HK-2 (cell line): ENCODE results near the gene KRTAP5-9.
A peak's percentile ranks its signal among the peaks of the same experiment; 100 is the strongest.
"Not testable (repeated sequence)": the region's sequence is repeated elsewhere in the genome, so short reads cannot be mapped to it uniquely, and the experiment has no call there.

ENCODE experiments used
- DNase-seq: peaks from one replicate; pipeline ENCODE4 v3.0.0-alpha.2; 2018; ENCODE audit not compliant: unreplicated experiment

KRTAP5-9 gene

DNA sequence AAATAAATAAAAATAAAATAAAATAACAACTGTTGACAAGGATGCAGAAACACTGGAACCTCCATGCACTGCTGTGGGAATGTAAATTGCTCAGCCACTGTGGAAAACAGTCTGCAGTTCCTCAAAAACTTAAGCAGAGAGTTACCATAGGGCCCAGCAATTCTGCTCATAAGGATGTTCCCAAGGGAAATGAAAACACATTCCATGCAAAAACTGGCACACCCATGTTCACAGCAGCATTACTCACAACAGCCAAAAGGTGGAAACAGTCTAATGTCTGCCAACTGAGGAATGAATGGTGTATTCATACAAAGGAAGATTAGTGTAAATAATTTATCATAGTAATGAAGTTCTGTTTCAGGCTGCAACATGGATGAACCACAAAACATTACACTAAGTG, 13.9 kb downstream of the KRTAP5-9 start:
- DNase-seq: no peak

DNA sequence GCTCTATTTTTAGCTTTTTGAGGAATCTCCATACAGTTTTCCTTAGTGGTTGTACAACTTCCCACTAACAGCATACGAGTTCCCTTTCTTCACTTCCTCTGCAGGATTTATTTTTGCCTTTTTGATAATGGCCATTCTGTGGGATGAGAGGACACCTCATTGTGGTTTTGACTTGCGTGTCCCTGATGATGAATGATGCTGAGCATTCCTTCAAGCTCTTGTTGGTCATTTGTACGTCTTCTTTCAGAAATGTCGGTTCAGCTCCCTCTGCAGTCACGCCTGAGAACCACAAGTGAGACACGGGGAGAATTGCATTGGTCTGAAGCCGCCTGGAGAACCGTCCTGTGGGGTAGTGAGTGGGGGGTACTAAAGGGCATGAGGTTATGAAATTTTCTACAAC, 15.2 kb downstream of the KRTAP5-9 start:
- DNase-seq: peak; percentile 24

DNA sequence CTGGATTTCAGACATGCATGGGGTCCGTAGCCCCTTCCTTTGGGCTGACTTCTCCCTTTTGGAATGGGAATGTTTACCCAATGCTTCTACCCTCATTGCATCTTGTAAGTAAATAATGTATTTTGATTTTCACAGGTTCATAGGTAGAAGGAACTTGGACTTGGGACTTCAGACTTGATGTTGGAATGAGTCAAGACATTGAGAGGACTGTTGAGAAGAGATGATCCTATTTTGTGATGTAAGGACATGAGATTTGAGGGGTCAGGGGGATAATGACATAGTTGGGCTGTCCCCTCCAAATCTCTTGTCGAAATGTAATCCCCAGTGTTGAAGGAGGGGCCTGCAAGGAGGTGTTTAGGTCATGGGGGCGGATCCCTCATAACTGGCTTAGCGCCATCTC, 16.2 kb downstream of the KRTAP5-9 start:
- DNase-seq: no peak

DNA sequence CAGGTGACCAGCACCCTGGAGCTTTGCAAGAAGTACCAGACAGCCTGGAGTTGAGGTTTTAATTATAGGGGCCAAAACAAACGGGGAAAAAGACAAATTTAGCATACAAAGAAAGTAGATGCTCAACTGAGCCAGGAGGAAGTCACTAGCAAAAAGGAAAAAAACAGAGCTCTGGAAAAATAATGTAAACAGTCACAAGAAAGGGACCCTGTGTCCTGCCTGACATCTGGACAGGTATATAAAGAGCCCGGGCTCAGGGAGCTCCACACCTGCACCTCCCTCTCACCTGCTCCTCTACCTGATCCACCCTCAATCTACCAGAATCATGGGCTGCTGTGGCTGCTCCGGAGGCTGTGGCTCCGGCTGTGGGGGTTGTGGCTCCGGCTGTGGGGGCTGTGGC, 17.0 kb downstream of the KRTAP5-9 start, which contains the start of gene KRTAP5-10:
Gene KRTAP5-10 (plus strand): TSS at position 301 of the 400 bp plus-strand sequence. CDS start 25 bp downstream, at position 326.
- DNase-seq: no peak

DNA sequence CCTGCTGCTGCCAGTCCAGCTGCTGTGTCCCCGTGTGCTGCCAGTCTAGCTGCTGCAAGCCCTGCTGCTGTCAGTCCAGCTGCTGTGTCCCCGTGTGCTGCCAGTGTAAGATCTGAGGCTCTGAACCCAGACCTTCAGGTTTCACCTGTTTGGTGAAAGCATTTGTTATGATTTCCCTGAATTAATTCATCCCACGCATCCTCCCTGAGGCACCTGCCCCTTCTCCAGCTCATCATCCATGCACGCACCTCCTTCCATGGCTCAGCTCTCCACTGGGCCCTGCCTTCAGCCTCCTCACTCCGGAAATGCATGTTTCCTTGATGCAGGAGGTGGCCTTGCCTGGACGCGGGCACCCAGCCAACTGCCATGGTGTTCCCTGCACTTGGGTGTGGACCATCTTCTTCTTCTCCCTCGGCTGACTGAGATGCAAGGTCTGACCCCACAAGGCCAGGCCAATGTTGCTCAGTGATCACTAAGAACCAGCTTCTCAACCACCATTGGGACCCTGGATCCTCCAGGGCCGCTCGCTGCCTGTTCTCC, 17.9 kb downstream of the KRTAP5-9 start:
- DNase-seq: no peak

DNA sequence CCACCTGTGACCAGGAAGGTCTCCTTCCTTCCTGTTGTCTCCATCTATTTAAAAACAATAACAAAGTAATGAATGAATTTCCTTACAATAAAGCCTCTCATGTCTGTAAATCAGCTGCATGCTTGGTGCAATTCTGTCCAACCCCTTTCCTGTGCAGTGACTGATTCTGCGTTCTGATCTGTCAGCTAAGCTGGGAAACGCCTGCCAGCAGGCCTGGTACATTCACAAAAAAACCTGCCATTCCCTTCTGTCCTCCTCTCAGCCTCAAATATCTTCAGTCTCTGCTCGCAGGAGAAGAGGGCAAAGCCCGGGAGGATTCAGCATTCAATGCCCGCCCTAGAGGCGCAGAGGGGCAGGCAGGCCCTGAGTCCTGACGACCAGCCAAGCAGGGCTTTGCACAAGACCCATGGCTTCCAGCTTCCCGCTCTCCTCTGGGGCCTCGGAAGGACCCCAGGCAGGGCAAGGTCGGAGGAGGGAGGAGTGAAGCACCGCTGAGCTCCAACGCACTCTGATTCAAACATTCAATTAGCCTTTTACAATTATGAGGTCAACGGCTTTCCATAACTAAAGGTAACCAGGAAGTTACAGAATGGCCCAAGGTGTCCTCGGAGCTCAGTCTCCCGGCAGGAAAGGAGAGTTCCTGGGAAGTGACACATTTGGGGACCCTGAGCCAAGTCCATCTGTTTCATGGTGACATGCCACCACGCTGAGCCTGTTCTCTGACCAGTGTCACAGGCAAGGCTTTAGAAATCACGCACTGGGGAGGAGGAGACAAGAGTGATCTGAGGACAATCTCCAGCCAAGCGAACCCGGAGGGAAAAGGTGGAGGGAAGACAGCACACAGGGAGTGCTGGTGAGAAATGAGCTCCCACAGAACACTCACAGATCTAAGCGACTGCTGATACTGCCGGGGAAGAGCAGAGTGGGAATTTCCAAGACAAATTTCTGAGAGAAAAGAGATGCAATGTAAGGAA, 18.7 kb downstream of the KRTAP5-9 start:
- DNase-seq: not testable (repeated sequence)

DNA sequence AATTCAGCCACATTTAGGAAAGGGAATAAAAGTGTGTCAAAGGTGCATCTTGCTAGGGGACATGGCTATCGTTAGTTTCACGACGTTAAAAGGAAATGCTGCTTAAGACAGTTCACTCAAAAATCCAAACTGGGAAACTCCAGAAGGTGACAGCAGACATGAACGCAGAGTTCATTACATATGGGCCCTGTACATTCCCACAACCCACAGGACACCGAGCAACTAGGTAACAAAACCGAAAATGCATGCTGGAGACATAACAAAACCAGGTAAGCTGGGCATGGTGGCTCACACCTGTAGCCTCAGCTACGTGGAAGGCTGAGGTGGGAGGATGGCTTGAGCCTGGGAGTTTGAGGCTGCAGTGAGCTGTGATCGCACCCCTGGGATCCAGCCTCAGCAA, 19.4 kb downstream of the KRTAP5-9 start:
- not testable (repeated sequence) for DNase-seq

DNA sequence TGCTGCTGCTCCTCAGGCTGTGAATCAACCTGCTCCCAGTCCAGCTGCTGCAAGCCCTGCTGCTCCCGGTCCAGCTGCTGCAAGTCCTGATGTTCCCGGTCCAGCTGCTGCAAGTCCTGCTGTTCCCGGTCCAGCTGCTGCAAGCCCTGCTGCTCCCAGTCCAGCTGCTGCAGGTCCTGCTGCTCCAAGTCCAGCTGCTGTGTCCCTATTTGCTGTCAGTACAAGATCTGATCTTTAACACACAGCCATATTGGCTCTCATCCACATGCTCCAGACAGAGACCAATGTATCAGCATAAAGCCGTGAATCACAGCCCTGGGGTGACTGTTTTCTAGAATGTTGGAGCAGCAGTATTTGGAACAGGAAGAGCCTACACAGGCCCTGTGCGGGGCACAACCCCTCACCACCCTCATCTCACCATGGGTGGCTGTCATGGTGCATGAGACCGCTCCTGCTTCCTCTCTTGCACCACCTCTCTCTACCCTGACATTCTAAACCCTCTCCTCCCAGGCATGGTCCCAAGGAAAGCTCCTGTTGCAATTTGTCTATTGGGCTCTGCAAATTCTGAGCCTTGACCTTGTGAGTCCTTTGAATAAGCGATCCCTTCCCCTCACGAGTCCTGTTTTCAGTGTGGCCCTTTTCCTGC, 20.6 kb downstream of the KRTAP5-9 start:
- no peak for DNase-seq

DNA sequence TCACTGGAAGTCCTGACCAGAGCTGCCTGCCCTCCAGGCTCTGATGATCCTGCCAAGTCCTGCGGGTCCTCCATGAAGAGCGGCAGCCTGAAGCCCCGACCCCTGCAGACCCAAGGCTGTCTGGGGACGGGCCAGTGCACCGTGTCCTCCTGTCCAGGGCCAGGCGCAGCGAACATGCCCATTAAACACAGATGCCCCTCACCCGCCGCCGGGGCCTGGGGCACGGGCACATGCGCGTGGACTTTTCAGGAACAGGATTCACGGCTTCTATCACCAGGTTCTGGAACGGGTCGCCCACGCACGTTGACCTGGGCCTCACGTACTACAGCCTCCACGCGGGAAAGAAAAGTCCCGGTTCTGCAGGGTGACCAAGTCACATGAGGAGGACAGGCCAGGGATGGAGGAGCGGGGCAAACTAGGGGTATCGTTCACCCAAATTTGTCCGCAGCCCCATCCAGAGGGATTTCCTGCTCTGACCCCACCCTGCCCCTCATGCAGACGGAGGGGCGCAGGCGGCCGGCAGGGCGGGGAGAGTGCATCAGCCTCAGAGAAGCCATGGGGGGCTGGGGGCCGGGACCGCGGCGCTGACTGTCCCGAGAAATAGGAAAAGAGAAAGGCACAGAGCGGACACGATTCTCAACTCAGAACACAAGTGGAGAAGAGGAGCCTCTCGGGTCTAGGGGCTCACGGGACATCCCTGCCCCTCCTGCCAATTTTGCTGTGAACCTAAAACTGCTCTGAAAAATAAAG, 23.1 kb downstream of the KRTAP5-9 start:
- DNase-seq: not testable (repeated sequence)

DNA sequence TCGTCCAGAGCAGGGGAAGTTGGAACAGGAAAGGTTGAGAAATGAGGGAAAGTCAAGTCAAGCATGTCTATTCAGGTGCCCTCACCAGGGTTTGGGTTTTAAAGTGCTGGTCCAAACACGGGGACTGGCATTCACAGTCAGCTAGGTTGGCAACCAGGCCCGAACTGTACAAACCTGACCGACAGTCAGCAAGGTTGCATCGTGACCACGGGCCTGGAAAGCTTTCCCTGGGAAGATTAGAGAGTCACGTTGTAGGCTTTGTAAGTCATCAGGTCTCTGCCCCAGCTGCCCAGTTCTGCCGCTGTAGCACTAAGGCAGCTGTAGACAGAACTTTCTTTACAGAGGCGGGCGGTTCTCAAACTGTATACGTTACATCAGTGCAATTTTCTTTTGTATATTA, 24.6 kb downstream of the KRTAP5-9 start:
- no peak for DNase-seq

DNA sequence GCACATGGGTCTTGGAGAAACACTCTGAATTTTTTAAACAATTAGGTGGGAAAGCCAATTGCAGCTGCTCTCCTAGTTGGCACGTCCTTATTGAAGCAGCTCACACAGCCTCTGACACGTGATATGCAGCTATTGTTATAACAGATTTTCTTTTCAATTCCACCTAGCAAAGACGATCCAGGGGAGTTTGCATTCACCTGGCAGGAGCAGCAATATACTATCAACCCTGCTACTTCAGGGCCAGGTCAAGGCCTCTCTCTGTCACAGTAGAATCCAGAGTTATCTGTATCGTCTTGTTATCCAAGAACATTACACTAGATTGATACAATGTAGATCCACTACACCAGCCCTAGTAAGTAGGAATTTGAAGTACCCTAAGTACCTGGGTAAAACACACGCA, 26.2 kb downstream of the KRTAP5-9 start:
- no peak for DNase-seq

DNA sequence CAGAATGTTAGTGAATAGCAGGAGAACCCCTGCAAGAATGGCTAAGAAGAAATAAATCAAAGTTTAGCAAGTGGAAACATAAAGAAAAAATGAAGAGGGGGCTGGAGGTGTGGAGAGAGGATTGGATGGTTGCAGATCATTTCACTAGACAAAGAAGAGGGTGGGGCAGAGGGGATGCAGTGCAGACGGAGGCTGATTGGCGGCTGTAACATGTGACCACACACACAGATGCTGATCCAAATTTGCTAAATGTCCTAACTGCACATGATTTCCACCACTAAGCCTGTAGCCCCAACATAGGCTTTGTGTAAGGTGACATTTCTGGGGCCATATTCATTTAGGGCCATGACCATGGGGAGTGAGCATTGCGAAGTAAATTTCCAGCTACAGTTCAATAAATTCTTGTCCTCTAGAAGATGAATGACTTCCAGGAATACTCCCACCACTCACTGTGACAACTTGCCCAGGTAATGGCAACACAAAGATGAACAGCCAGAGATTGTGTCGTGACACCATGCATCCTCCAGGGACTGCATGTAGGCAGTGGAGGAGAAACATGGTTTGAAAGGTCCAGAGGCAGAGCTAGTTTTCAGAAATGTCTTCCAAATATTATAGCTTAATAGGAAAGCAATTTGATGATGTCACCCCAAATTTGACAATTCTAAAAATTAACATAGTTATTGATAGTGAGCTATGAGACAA, 27.7 kb downstream of the KRTAP5-9 start:
- DNase-seq: no peak

DNA sequence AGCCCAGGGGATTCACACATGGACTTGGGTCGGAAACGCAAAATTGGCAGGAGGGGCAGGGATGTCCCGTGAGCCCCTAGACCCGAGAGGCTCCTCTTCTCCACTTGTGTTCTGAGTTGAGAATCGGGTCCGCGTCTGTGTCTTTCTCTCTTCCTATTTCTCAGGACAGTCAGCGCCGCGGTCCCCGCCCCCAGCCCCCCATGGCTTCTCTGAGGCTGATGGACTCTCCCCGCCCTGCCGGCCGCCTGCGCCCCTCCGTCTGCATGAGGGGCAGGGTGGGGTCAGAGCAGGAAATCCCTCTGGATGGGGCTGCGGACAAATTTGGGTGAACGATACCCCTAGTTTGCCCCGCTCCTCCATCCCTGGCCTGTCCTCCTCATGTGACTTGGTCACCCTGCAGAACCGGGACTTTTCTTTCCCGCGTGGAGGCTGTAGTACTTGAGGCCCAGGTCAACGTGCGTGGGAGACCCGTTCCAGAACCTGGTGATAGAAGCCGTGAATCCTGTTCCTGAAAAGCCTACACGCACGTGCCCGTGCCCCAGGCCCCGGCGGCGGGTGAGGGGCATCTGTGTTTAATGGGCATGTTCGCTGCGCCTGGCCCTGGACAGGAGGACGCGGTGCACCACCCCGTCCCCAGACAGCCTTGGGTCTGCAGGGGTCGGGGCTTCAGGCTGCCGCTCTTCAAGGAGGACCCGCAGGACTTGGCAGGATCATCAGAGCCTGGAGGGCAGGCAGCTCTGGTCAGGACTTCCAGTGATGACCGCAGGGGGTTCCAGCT, 28.7 kb downstream of the KRTAP5-9 start:
- not testable (repeated sequence) for DNase-seq

DNA sequence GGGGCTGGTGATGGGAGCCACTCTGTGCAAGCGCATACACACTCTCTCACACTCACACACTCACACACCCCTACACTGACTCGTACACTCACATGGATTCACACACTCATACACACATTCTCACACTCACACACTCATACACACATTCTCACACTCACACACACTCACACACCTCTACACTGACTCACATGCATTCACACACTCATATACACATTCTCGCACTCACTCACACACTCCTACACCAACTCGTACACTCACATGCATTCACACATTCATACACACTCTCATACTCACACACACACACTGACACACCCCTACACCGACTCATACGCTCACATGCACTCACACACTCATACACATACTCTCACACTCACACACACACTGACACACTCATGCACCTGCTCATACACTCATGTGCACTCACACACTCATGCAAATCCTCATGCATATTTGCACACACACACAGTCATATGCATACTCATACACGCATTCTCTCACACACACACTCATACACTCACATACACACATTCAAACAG, 29.3 kb downstream of the KRTAP5-9 start:
- no peak for DNase-seq

DNA sequence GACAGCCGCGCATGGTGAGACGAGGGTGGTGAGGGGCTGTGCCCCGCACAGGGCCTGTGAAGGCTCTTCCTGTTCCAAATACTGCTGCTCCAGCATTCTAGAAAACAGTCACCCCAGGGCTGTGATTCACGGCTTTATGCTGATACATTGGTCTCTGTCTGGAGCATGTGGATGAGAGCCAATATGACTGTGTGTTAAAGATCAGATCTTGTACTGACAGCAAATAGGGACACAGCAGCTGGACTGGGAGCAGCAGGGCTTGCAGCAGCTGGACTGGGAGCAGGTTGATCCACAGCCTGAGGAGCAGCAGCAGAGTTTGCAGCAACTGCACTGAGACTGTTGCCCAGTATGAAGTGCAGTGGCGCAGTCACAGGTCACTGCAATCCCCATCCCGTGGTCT, 31.3 kb downstream of the KRTAP5-9 start:
- not testable (repeated sequence) for DNase-seq

DNA sequence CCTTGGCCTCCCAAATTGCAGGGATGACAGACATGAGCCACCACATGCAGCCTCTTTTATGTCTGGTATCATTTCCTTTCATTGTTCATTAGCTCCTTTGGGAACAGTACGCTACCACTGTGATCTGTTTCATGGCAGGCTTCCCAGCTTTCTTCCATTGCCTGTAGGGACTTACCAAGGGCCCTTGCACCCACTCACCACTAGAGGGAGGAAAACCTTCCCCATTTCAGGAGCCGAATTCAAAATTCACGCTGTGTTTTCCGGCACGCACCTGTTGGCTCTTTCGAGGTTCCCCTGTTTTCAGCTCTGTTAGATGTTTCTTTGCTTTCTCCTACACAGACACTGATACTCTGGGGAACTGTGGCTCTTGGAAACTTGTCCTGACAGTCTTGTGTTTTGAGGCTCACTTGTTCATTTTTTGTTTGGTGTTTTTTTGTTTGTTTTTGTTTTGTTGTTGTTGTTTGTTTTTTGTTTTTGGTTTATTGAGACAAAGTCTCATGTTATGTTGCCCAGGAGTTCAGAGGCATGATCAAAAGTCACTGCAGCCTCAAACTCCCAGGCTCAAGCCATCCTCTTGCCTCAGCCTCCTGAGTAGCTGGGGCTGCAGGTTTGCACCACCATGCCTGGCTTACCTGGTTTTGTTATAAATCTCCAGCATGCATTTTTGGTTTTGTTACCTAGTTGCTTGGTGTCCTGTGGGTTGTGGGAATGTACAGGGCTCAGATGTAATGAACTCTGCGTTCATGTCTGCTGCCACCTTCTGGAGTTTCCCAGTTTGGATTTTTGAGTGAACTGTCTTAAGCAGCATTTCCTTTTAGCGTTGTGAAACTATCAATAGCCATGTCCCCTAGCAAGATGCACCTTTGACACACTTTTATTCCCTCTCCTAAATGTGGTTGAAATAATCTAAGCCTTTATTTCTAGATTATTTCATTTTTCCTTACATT, 32.1 kb downstream of the KRTAP5-9 start:
- DNase-seq: peak; percentile 40

DNA sequence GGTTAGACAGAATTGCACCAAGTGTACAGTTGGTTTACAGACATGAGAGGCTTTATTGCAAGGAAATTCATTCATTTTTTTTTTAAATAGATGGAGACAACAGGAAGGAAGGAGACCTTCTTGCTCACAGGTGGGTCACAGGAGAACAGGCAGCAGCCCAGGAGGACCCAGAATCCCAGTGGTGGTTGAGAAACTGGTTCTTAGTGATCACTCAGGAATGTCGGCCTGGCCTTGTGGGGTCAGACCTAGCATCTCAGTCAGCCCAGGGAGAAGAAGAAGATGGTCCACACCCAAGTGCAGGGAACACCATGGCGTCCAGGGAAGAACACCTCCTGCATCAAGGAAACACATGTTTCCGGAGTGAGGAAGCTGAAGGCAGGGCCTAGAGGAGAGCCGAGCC, 33.6 kb downstream of the KRTAP5-9 start:
- DNase-seq: no peak

DNA sequence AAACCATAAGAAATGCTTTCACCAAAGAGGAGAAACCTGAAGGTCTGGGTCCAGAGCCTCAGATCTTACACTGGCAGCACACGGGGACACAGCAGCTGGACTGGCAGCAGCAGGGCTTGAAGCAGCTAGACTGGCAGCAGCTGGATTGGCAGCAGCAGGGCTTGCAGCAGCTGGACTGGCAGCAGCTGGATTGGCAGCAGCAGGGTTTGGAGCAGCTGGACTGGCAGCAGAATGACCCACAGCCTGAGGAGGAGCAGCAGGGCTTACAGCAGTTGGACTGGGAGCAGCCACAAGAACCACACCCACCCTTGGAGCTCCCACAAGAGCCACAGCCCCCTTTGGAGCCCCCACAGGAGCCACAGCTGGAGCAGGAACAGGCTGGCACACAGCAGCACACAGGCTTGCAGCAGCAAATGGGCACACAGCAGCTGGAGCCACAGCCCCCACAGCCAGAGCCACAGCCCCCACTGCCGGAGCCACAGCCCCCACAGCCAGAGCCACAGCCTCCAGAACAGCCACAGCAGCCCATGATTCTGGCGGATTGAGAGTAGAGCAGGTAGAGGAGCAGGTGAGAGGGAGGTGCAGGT, 34.2 kb downstream of the KRTAP5-9 start, which contains the start of gene KRTAP5-11:
Gene KRTAP5-11 (minus strand): TSS at position 567 of the 587 bp plus-strand sequence. CDS start 38 bp downstream, at position 529.
- no peak for DNase-seq
